ENCODE data around the gene HOXA4. TPM values are rescaled to one million over a fixed set of nuclear protein-coding genes. Genes with fewer than 3 reads are reported as not detected.

The HOXA4 gene
- total RNA-seq, 2 experiments from 2014 or later = 0.15 TPM; not detected in 1

DNA sequence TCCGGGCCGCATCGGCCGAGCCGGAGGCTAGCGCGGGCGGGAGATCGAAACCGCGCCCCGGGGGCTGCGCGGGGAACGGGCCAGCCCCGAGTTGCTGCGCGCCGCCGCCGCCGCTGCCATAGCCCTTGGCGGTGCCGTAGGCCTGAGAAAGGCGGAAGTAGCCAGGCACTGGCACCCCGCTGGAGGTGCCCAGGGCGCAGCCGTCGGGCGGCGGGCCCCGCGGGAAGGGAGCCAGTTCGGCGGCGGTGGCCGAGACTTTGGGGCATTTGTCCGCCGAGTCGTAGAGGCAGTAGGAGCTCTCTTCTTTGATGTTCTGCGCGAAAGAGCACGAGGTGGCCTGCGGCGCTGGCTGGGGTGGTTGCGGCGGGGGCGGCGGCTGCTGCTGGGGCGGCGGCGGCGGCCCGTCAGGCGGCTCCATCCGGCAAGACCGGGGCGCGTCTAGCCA, 43.0 kb upstream of the HOXA4 start:
- peaks cover 64% of the 10 kb centered on the region for H3K27me3 Mint-ChIP-seq
- no peaks in the 10 kb centered on the region for H3K36me3 Mint-ChIP-seq (ENCODE audit: low read depth)
- POLR2A ChIA-PET = interaction anchor here (1.4 kb wide), 1 partner anchor 14 kb away, joined by 4 read pairs; no protein-coding TSS in a partner anchor

GRCh38 chr7:27172823-27173510, 42.4 kb upstream of the HOXA4 start:
- Mint-ChIP-seq H3K27ac (no peak overlapping the region), H3K27me3 (peaks cover 64% of the 10 kb centered on the region), H3K4me3 (no peak overlapping the region), H3K4me1 (peaks cover 11% of the 10 kb centered on the region), H3K36me3 (ENCODE audit: low read depth) (no peaks in the 10 kb centered on the region), H3K9me3 (no peaks in the 10 kb centered on the region)
- ChIA-PET CTCF (interaction anchor here (0.6 to 0.9 kb wide), 2 partner anchors 11 to 83 kb away, joined by 3 to 5 read pairs; no protein-coding TSS in a partner anchor), POLR2A (interaction anchor here (1.4 to 1.6 kb wide), 2 partner anchors 14 to 24 kb away, joined by 4 to 5 read pairs; no protein-coding TSS in a partner anchor)
- DNase-seq = no peak

More for the DNA sequence above, 43.0 kb upstream of the HOXA4 start:
- Mint-ChIP-seq H3K4me1 (peaks cover 10% of the 10 kb centered on the region), H3K9me3 (no peaks in the 10 kb centered on the region), H3K27ac (no peak overlapping the region), H3K4me3 (no peak overlapping the region)
- no peak for DNase-seq
- CTCF ChIA-PET = interaction anchor here (0.9 kb wide), 1 partner anchor 11 kb away, joined by 3 read pairs; no protein-coding TSS in a partner anchor

DNA sequence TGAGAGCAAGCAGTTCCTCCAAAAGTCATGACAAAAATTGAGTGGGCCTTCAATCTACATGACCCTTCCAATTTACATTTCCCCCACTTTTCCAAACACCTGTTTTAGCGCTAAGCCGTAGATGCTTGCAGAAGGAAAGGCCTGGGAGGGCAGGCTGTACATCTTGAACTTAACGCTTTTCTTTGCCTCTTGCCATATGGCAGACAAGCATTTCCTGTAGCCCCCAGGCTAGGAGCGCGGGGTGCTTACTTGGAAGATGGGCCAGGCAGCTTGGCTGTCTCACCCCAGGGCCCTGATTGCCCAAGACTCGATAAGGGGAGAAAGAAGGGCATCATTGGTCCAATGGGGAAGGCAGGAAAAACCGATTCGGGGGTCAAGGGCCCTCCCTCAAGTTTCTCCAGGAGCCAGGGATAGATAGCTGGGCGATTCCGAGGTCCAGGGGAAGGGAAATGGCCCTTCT, 41.8 kb upstream of the HOXA4 start:
- POLR2A ChIA-PET = interaction anchor here (1.0 to 1.6 kb wide), 3 partner anchors 14 to 23 kb away, joined by 3 to 5 read pairs (median 4); no protein-coding TSS in a partner anchor
- Mint-ChIP-seq H3K36me3 (ENCODE audit: low read depth) (no peaks in the 10 kb centered on the region), H3K27ac (peak overlapping the region; percentile 58), H3K27me3 (peaks cover 64% of the 10 kb centered on the region), H3K4me1 (peaks cover 11% of the 10 kb centered on the region), H3K4me3 (no peak overlapping the region), H3K9me3 (no peaks in the 10 kb centered on the region)
- CTCF ChIA-PET = interaction anchor here (2.2 kb wide), 1 partner anchor 11 kb away, joined by 6 read pairs; no protein-coding TSS in a partner anchor
- no peak for DNase-seq

GRCh38 chr7:27171637-27172314, 41.2 kb upstream of the HOXA4 start:
- Mint-ChIP-seq H3K4me3 (no peak overlapping the region), H3K27ac (peak overlapping the region; percentile 58), H3K36me3 (ENCODE audit: low read depth) (no peaks in the 10 kb centered on the region), H3K4me1 (peaks cover 13% of the 10 kb centered on the region), H3K27me3 (peaks cover 69% of the 10 kb centered on the region), H3K9me3 (no peaks in the 10 kb centered on the region)
- DNase-seq = no peak
- CTCF ChIA-PET = interaction anchor here (2.2 kb wide), 1 partner anchor 11 kb away, joined by 6 read pairs; no protein-coding TSS in a partner anchor
- POLR2A ChIA-PET = interaction anchor here (1.0 to 1.6 kb wide), 2 partner anchors 15 to 22 kb away, joined by 3 to 5 read pairs; no protein-coding TSS in a partner anchor

- POLR2A ChIA-PET = interaction anchor here (1.0 kb wide), 1 partner anchor 15 kb away, joined by 3 read pairs; no protein-coding TSS in a partner anchor
- Mint-ChIP-seq H3K27me3 (peaks cover 69% of the 10 kb centered on the region), H3K9me3 (no peaks in the 10 kb centered on the region), H3K36me3 (ENCODE audit: low read depth) (no peaks in the 10 kb centered on the region), H3K27ac (no peak overlapping the region), H3K4me1 (peaks cover 13% of the 10 kb centered on the region), H3K4me3 (no peak overlapping the region)
- CTCF ChIA-PET = interaction anchor here (2.2 kb wide), 1 partner anchor 10 kb away, joined by 6 read pairs; no protein-coding TSS in a partner anchor
- no peak for DNase-seq
These were observed 40.7 kb upstream of the HOXA4 start for GRCh38 chr7:27171325-27171636.

DNA sequence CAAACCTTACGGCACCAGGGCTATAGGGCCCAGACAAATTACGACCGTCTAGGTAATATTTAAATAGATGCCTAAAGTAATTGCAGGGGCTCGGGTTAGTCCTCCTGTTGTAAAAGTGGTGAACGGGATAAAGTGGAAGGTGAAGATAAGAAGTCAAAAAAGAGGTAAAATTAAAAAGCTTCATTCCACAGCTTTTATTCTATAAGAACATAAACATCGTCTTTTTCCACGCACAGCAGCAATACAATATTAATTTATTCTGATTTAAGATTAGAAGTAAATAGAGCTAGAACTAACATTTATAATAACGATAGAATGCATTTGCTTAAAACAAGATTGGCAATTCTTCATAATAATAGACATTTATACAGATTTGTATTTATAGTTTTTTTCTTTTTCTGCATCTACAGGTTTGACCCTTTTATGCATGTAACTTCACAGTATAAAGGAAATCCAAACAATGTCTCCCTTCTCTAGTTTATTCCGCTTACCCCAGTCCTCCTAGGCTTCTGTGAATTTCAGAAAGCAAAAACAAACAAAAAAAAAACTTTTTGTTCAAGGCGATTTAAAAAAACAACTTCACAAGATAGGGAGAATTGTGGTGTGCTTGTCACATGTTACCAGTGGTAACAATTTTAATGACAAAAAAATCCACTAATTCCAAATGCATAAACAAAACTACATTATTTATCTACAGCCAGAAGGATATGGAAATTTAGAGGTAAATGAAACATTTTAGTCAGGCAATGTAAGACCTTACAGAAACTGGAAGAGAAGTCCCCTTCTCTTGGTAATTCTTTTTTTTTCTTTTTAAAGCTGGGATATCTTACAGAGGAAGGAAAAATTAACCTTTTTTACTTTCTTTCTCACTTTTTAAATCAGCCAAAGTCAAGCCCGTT, 40.1 kb upstream of the HOXA4 start:
- peaks cover 73% of the 10 kb centered on the region for H3K27me3 Mint-ChIP-seq
- no peaks in the 10 kb centered on the region for H3K9me3 Mint-ChIP-seq
- no peak overlapping the region for H3K27ac Mint-ChIP-seq
- no peaks in the 10 kb centered on the region for H3K36me3 Mint-ChIP-seq (ENCODE audit: low read depth)
- ChIA-PET POLR2A (no interaction called here), CTCF (interaction anchor here (0.9 to 2.2 kb wide), 2 partner anchors 10 to 20 kb away, joined by 3 to 6 read pairs; no protein-coding TSS in a partner anchor)
- H3K4me1 Mint-ChIP-seq = peaks cover 13% of the 10 kb centered on the region
- H3K4me3 Mint-ChIP-seq = no peak overlapping the region
- DNase-seq = no peak

DNA sequence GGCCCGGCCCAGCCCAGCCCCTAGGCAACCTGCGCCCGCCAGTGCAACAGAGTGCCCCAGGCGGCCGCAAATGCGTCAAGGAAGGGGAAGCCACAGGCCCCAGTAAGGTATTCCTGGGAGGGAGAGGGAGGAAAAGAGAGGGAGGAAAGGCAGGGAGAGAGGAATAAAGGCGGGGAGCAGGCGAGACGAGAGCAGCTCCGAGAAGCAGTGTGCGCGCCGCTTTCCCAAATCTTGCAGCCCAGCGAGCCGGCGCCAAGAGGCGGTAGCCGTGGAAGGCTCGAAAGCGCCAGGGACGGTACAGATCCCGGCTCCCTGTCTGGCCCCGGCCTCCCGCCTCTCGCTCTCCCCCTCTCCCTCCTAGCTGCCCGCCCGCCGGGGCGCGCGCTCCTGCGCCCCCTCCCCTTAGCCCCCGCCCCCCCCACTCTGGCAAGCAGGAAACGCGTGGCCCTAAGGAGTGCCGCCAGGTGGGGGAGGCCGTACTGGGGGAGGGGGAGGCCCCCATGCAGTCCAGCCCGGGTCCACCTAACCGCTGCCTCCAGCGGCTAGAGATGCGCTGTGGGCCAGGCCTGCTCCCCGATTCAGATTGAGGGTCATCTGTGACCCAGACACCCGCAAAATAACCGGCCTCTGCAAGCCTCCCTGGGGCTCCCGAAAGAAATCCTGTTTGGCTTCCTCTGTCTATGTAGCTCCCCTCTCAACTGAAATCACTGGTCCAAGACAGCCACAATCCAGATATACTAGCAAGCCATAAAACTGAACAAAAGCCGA, 39.3 kb upstream of the HOXA4 start:
- DNase-seq = no peak
- POLR2A ChIA-PET = no interaction called here
- Mint-ChIP-seq H3K9me3 (no peaks in the 10 kb centered on the region), H3K4me1 (peaks cover 15% of the 10 kb centered on the region), H3K36me3 (ENCODE audit: low read depth) (no peaks in the 10 kb centered on the region), H3K27me3 (peaks cover 71% of the 10 kb centered on the region), H3K27ac (no peak overlapping the region), H3K4me3 (no peak overlapping the region)
- CTCF ChIA-PET = interaction anchor here (0.9 to 2.2 kb wide), 2 partner anchors 9 to 19 kb away, joined by 3 to 6 read pairs; no protein-coding TSS in a partner anchor

- Mint-ChIP-seq H3K27me3 (peaks cover 78% of the 10 kb centered on the region), H3K4me1 (peaks cover 17% of the 10 kb centered on the region), H3K27ac (peak overlapping the region; percentile 2), H3K4me3 (peak overlapping the region; percentile 3), H3K9me3 (no peaks in the 10 kb centered on the region), H3K36me3 (ENCODE audit: low read depth) (no peaks in the 10 kb centered on the region)
- POLR2A ChIA-PET = interaction anchor here (1.5 kb wide), 1 partner anchor 11 kb away, joined by 3 read pairs; no protein-coding TSS in a partner anchor
- no peak for DNase-seq
- CTCF ChIA-PET = interaction anchor here (0.7 to 1.5 kb wide), 2 partner anchors 12 to 76 kb away, joined by 3 to 5 read pairs; no protein-coding TSS in a partner anchor
These were observed 37.8 kb upstream of the HOXA4 start for GRCh38 chr7:27168265-27168947.

DNA sequence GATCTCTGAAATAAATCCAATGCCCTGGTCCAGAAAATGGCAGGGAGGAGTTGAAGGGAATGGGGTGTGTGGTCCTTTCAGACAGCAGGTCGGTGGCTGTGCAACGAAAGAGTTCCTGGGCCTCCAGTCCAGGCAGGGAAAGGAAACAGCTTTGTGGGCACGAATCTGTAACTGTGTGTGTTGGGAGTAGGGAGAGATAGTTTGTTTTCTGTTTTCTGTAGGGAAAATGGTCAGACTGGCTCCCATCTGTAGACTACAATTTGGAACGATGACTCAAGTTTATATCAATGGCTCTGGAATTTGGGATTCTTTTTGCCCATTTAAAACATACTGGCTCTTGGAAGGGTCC, 37.3 kb upstream of the HOXA4 start:
- Mint-ChIP-seq H3K9me3 (no peaks in the 10 kb centered on the region), H3K27me3 (peaks cover 82% of the 10 kb centered on the region), H3K4me1 (peaks cover 17% of the 10 kb centered on the region), H3K4me3 (no peak overlapping the region), H3K27ac (no peak overlapping the region), H3K36me3 (ENCODE audit: low read depth) (no peaks in the 10 kb centered on the region)
- DNase-seq = no peak
- CTCF ChIA-PET = interaction anchor here (1.5 kb wide), 1 partner anchor 12 kb away, joined by 5 read pairs; no protein-coding TSS in a partner anchor
- POLR2A ChIA-PET = interaction anchor here (0.6 to 1.5 kb wide), 2 partner anchors 12 to 21 kb away, joined by 3 read pairs; no protein-coding TSS in a partner anchor

DNA sequence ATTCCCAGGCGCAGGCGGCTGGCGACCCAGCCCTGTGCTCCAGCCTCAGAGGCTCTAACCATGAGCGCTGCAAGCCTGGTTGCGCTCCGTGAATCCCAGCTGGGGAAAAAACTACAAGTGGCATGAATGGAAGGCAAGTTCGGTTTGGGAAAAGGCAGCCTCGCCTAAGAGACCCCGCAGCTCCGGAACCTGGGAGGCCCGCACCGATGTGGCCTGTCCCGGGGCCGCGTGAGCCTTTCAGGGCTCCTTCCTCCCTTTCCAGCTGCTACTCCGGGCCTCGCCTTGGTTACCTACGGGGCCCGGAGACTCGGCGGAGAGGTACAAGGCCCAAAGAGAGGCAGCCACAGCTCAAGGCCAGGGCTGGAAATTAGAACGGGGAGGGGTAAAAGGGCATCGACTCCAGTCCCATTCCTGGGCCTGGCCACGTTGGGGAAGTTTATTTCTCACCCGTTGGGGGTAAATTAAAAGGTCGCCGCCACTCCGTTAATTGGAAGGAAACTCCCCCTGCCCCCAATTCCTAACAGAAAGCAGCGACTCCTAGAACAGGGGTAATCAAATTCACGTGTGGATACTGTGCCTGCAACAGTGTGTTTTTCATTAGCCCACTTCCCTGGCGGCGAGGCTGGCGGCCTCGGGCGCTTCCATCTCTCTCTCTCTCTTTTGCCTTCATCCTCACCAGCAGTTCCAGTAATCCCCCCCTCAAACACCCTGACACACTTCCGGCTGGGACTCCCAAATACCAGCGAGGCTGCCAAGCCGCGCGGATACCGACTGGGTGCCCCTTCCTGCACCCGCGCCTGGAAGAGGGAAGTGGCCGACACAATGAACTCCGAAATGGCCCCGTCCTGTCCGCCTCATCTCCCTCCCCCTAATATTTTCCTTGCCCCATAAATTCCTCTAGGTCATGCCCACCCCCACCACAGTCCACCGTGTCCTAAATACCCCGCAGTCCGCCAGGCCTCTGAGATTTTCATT, 36.3 kb upstream of the HOXA4 start:
- DNase-seq = no peak
- POLR2A ChIA-PET = interaction anchor here (1.0 kb wide), 1 partner anchor 14 kb away, joined by 3 read pairs; no protein-coding TSS in a partner anchor
- H3K27ac Mint-ChIP-seq = peak overlapping the region; percentile 67

More for the DNA sequence above, 36.3 kb upstream of the HOXA4 start:
- H3K27me3 Mint-ChIP-seq = peaks cover 84% of the 10 kb centered on the region
- H3K4me1 Mint-ChIP-seq = peaks cover 10% of the 10 kb centered on the region
- no peaks in the 10 kb centered on the region for H3K9me3 Mint-ChIP-seq
- CTCF ChIA-PET = interaction anchor here (1.0 to 1.5 kb wide), 2 partner anchors 17 to 1312 kb away, joined by 3 read pairs; no protein-coding TSS in a partner anchor
- no peak overlapping the region for H3K4me3 Mint-ChIP-seq
- H3K36me3 Mint-ChIP-seq (ENCODE audit: low read depth) = no peaks in the 10 kb centered on the region

All from activated CD4-positive, alpha-beta memory T cell treated with anti-CD3 and anti-CD28 coated beads, Interleukin-2, amount 10 ng/mL, durations not matched to agents 7 days and 5 days (primary cell).